HG03342 (cell line): ENCODE measurements around the gene LRRC53.

Experiments used
- ATAC-seq: cut with Tn5 transposase; IDR thresholded peaks from one replicate; pipeline ENCODE4 v1.9.1; 2021; ENCODE audit warnings: mild to moderate bottlenecking, moderate library complexity; ENCODE audit not compliant: unreplicated experiment

Gene LRRC53

DNA sequence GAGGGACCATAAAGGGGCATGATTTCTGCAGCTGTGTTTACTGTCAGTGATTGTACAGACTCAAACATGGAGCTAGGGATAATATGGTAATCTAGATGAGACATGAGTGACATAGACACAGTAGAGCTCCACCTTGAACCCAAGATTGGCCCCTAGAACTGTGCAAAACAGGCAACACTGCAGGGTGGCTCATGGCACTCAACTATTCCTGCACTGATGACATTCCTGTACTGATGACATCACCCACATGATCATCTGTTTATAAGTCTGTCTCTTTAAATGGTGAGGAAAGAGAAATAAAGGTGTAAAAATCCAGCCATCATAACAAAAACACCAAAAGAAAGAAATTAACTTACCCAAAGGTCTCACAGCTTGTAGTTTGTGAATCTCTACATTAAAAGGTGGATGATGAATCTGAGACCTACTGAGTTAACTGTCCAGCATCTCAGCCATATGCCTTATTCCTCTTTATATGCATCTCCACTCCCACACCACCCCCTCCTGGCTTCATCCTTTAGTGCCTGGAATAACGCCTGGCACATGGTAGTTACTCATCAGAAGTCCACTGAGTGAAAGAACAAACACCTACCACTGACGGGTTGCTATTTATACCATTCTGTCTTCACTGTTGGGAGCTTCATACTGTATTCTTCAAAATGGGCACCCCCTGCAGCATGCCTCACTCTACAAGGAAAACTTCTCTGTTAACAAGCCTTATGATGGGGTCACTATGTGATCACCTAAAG lies at the start of gene LRRC53:
LRRC53 (minus strand) TSS at position 442 of the 746 bp plus-strand sequence. CDS start 29,262 bp downstream, outside the sequence.
- no peak for ATAC-seq

- no peak for ATAC-seq
These were observed 37.5 kb upstream of the LRRC53 start for GRCh38 chr1:74549932-74550331.

DNA sequence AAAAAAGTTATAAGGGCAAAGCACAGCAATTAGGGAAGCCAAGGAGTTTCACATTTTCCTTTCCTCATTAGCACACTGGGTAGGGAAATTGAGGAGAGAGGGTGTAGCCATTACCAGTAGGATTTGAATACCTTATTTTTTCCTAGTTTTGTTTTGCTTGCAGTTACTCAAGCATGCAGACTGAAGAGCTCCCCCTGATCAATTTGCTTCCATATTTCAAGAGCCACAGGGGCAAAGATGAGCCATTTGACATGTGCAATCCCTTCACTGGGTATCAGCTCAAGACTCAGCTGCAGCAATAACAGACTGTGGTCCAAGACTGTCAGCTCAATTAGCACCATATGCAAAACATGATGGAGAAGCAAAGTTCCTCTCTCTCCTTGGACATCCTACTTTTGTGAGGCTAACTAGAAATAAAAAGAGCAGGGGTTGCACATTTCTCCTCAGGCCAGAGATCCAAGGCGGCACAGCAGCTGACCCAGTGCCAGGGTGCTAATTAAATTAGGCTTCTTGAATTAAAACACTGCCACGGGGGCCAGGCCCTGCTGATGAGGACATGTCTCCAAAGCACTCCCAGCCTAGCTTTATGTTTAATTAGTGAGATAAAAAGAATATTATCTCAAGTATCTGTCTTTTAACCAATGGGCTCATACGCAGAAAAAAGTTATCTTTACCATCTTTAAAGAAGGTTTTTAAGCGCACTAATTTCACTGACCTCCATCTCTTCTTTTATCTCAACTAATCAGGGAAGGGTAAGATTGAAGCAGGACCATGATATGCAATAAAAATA lies 36.7 kb upstream of the LRRC53 start:
- ATAC-seq: no peak

DNA sequence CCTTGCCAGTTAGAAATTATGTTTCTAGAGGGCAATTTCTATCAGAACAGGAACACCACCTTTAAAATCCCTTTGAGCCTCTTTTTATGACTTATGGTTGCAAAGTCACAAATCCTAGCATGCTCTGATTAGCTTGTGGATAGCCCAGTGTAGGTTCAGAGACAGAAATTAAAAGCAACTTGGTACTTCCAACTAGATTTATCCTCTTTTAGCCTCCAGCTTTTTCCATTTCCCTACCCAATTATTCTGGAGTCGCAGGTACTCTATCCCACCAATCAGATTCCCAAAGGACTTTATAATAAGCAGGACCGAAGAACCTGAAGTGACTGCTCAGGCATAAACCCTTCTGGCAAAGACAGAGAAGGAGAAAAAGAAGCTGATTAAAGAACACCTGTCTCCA lies 33.4 kb upstream of the LRRC53 start:
- no peak for ATAC-seq

- ATAC-seq: no peak
These were observed 21.8 kb upstream of the LRRC53 start for GRCh38 chr1:74534241-74534640.

DNA sequence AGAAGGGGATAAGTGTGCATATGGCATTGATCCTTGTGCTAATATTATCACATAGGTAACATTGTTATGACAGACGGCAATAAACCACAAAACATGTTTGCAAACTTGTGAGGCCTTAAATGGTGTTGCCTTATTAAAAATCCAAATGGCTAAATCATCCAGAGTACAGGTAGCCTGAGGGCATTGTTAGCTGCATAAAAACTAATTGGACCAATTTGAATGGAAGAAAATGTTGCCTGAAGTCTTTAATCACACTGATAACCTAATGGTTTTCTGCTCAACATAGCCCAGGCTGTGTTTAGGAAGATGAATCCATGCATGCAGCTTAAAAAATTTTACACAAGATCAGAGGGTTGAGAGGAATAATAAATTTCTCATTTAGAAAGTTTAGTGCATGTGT lies 19.4 kb upstream of the LRRC53 start:
- no peak for ATAC-seq

- no peak for ATAC-seq
These were observed 18.5 kb upstream of the LRRC53 start for GRCh38 chr1:74530892-74531291.

DNA sequence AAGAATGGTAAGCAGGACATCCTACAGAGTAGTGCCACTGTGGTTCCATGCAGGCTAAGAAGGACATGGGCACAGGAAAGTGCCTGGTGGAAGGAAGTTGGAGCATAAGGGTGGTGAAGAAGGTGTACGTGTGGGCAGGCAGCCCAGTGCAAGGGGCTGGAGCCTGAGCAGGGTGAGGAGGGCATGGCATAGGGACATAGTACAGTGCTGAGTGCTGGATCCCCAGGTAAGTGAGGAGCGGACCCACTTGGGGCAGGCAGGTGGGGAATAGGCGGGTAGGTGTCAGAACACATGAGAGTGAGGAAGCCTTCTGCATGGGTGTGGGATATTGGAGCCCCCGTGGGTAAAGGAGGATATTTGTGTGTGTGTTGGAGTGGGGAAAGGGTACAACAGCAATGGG lies 15.7 kb upstream of the LRRC53 start:
- ATAC-seq: no peak

GRCh38 chr1:74526708-74527107 lies 14.3 kb upstream of the LRRC53 start:
- ATAC-seq: no peak

- ATAC-seq: no peak
These were observed 11.6 kb upstream of the LRRC53 start for GRCh38 chr1:74523873-74524480.

- ATAC-seq: no peak
These were observed 9.7 kb upstream of the LRRC53 start for GRCh38 chr1:74522148-74522547.

DNA sequence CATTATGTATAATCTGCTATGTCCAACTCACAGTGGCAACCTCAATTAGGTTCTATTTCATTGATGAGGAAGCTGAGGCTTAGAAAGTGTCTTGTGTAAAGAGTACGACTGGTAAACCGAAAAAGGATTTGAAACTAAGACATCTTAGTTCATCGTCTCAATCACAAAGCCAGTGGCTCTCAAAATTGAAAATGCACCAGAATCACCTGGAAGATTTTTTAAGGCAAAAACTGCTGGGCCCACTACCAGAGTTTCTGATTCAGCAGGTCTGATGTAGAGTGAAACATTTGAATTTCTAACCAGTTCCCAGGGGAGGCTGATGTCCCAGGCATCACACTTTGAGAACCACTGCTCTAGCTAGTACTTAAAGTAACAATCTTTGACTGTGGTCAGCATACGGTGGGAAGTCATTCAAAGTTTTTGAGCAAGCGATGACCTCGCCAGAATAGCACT lies 5.2 kb upstream of the LRRC53 start:
- peak; percentile 76 for ATAC-seq

- ATAC-seq: no peak
These were observed 1.2 kb upstream of the LRRC53 start for GRCh38 chr1:74513411-74514300.

GRCh38 chr1:74508449-74508848 lies 4.0 kb downstream of the LRRC53 start:
- no peak for ATAC-seq

DNA sequence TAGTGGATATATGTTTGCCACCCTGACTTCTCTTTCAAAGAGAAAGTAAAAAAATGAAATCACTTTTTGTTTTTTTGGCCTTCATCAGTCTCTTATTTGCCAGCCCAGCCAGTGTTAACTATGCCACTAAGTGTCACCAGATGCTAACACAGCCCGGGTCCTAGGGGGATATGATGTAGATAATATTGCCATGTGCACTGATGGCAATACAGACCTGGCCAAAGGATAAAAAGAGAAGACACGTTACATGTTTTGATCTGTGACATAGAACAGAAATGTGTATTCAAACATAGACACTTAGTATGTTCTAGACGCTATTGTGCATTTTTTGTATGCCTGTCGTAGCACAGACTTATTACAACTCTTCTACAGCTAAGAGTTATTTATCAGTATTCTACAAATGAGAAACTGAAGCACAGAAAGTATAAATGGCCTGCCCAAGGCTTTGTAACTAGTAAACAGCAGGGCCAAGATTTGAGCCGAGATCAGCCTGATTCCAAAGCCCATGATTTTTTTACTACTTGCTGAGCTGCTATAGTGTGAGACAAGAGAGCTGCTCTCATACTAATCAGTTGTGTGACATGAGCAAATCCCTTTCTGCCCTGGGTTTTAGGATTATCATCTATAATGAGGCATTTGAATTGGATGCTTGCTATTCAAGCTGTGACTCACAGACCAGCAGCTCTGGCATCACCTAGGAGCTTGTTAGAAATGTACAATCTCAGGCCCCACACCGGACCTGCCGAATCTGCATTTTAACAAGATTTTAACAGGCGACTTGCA lies 6.3 kb downstream of the LRRC53 start:
- ATAC-seq: no peak

GRCh38 chr1:74504933-74505512 lies 7.4 kb downstream of the LRRC53 start:
- ATAC-seq: no peak

DNA sequence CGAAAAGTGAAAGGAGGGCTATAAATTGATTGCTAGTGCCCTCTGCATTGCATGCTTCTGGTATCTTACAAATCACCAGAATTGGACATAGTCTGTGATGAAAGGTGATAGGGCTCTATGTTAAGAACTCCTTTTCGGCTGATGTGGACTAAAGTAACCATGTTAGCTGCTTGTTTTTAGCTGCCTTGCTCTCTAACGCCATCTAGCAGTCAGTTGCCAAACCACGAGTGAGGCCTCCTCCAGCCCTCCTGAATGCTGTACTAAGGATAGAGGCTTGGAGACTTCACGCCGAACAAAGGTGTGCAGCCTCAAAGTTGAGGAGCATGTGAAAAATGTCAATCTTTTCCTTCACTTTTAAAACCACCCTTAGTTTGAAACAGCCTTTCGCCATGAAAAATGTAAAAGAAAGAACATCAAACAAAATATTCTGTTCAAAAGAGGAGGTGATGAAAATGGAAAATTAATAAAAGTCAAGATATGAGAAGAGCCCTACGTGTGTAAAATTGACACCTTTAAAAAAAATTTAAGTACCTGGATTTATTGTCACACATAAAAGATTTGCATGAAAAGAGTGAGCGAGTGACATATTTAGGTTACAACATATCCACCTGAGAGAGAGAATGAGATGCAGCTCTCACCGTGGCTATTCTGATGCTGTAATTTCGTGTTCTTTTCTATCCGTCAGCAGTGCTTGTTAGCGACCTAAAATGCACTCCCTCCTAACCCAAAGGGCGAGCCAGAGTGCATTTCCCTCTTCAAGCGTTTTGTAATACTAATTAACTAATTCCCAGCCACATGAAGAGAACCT lies 8.1 kb downstream of the LRRC53 start:
- ATAC-seq: peak; percentile 93

GRCh38 chr1:74502858-74503257 lies 9.6 kb downstream of the LRRC53 start:
- ATAC-seq: no peak

- no peak for ATAC-seq
These were observed 10.0 kb downstream of the LRRC53 start for GRCh38 chr1:74502432-74502831.
